Central memory CD8-positive, alpha-beta T cell (primary cell): ENCODE data around the gene CACNA1I.
A peak's percentile ranks its signal among the peaks of the same experiment; 100 is the strongest.

Experiments used
- ATAC-seq: fragments of 150-1000 bp; cut with Tn5 transposase; replicated peaks from 2 replicates; pipeline ENCODE4 v1.10.0; 2022; ENCODE audit warnings: mild to moderate bottlenecking, moderate FRiP score, moderate number of reproducible peaks; ENCODE audit not compliant: poor library complexity, severe bottlenecking; ENCODE audit errors: extremely low read depth
- DNase-seq, 2 donors: peaks; one replicate each; pipeline ENCODE4 v3.0.0; 2021; ENCODE audit warnings: low spot score in 2 of 2
- H3K27ac Mint-ChIP-seq: one replicate; pipeline ENCODE4 v1.8.0; 2022; ENCODE audit warnings: low read depth, mild to moderate bottlenecking, moderate library complexity, mixed read lengths
- H3K27me3 Mint-ChIP-seq: one replicate; pipeline ENCODE4 v1.8.0; 2022; ENCODE audit warnings: mixed read lengths
- H3K36me3 Mint-ChIP-seq: one replicate; pipeline ENCODE4 v1.8.0; 2022; ENCODE audit warnings: mild to moderate bottlenecking, moderate library complexity, mixed read lengths; ENCODE audit not compliant: insufficient read depth
- H3K4me1 Mint-ChIP-seq: one replicate; pipeline ENCODE4 v1.8.0; 2022; ENCODE audit warnings: mixed read lengths
- H3K4me3 Mint-ChIP-seq: one replicate; pipeline ENCODE4 v1.8.0; 2022; ENCODE audit warnings: mild to moderate bottlenecking, moderate library complexity, mixed read lengths
- H3K9me3 Mint-ChIP-seq: one replicate; pipeline ENCODE4 v1.8.0; 2022; ENCODE audit warnings: mixed read lengths

CACNA1I gene

DNA sequence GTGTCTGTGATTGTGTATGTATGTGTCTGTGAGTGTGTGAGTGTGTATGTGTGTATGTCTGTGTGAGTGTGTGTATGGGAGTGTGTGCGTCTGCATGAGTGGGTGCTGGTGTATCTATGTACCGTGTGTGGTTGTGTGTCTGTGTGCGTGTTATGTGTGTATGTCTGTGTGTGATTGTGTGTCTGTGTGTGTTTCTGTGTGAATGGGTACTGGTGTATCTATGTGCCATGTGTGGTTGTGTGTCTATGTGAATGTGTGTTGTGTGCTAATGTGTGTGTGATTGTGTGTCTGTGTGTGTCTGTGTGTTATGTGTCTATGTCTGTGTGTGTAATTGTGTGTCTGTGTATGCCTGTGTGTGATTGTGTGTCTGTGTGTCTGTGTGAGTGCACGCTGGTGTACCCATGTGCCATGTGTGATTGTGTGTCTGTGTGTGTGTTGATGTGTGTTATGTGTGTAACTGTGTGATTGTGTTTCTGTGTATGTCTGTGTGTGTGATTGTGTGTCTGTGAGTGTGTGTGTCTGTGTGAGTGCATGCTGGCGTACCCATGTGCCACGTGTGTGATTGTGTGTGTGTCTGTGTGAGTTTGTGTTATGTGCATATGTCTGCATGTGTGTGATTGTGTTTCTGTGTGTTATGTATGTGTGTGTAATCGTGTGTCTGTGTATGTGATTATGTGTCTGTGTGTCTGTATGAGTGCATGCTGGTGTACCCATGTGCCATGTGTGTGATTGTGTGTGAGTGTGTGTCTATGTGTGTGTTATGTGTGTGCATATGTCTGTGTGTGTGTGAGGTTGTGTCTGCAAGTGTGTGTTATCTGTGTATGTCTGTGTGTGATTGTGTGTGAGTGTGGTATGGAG is 6.8 kb upstream of the CACNA1I start:
- H3K27me3 Mint-ChIP-seq = no peaks in the 10 kb centered on the region
- H3K36me3 Mint-ChIP-seq = peaks cover 2% of the 10 kb centered on the region
- DNase-seq = no peak
- H3K9me3 Mint-ChIP-seq = peaks cover 9% of the 10 kb centered on the region
- ATAC-seq = no peak
- no peak overlapping the region for H3K27ac Mint-ChIP-seq
- H3K4me3 Mint-ChIP-seq = no peak overlapping the region
- peaks cover 6% of the 10 kb centered on the region for H3K4me1 Mint-ChIP-seq

DNA sequence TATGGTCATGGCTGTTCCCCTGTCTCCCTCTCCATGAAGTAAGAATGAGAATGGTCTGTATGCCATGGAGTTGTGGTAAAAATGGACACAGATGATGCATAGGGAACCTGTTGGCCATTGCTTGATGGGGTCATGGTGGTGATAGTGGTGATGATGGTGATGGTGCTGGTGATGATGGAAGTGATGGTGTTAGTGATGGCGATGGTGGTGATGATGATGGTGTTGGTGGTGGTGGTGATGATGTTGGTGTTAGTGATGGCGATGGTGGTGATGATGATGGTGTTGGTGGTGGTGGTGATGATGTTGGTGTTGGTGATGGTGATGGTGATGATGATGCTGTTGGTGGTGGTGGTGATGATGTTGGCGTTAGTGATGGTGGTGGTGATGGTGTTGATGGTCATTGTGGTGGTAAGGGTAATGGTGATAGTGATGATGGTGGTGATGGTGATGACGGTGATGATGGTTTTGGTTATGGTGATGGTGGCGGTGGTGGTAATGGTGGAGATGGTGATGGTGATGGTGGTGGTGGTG is 5.1 kb upstream of the CACNA1I start:
- Mint-ChIP-seq H3K27ac (no peak overlapping the region), H3K4me3 (no peak overlapping the region), H3K27me3 (no peaks in the 10 kb centered on the region), H3K36me3 (peaks cover 2% of the 10 kb centered on the region), H3K9me3 (peaks cover 9% of the 10 kb centered on the region), H3K4me1 (peaks cover 6% of the 10 kb centered on the region)
- ATAC-seq (no peak), DNase-seq (no peak)

DNA sequence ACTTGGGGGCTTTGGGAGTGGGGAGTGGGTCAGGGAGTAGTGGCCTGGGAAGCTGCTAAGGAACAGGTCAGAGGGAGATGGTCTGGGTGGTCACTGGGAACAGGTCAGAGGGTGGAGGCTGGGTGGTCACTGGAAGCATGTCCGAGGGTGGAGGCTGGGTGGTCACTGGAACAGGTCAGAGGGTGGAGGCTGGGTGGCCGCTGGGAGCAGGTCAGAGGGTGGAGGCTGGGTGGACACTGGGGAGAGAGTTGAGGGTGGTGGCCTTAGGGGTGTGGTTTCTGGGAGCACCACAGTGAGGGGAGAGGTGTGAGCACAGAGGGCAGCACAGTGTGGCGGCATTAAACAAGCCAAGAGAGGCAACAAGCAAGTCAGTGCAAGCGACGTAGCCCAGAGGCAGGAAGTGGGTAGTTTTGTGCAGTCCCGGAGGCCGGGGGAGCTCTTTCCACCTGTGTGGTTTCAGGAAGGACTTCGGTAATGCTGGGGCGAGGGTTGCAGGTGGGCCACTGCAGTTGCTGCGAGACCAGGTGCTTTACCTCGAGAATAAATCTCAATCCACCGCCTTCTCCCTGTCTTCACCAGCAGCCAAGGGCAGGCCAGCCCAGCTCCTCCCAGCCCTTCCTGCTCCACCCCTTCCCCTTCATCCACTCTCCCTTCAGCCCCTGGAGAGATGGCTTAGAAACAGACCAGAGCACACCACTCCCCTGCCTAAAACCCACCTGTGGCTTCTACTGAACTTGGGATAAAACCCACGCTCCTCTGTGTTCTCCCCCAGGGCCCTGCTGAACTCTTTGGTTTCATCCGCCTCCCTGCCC is 3.2 kb upstream of the CACNA1I start:
- H3K9me3 Mint-ChIP-seq = peaks cover 9% of the 10 kb centered on the region
- peaks cover 6% of the 10 kb centered on the region for H3K4me1 Mint-ChIP-seq
- H3K36me3 Mint-ChIP-seq = peaks cover 2% of the 10 kb centered on the region
- DNase-seq (peak in 1 of 2 donors; percentile 13), ATAC-seq (peak; percentile 76)
- H3K4me3 Mint-ChIP-seq = peak overlapping the region; percentile 12
- no peak overlapping the region for H3K27ac Mint-ChIP-seq
- no peaks in the 10 kb centered on the region for H3K27me3 Mint-ChIP-seq

DNA sequence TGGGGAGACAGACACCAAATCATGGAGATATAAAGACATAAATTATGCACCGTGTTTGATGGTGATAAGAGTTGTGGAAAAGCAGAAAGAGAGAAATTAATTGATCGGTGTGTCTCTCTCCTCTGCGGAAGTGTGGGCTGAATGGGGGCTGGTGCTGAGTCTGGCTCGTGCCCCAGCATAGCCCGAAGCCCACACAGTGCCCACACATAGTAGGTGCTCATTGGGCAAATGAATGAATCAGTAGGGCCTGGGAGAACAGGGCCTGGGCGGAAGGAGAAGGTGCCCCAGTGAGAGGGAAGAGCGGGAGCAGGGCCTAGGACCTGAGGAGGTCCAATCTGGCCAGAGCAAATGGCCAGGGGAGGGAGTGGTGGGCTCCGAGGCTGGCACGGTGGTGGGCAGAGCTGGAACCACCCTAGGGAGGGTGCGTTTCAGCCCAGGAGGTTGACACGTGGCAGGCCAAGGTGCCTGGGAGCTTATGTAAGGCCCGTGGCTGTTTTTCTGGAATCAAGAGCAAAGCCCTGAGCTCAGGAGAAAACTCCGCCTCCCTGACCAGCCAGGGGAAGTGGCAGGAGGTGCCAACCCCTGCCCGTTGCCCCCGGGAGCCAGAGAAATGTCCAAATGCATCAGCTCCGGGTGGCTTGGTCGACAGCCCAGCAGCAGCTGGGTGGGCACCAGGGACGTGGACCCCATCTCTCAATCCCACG is 2.1 kb upstream of the CACNA1I start:
- Mint-ChIP-seq H3K9me3 (peaks cover 9% of the 10 kb centered on the region), H3K36me3 (peaks cover 2% of the 10 kb centered on the region), H3K27me3 (peaks cover 3% of the 10 kb centered on the region), H3K4me3 (no peak overlapping the region), H3K27ac (no peak overlapping the region), H3K4me1 (peaks cover 6% of the 10 kb centered on the region)
- ATAC-seq = no peak
- no peak for DNase-seq

DNA sequence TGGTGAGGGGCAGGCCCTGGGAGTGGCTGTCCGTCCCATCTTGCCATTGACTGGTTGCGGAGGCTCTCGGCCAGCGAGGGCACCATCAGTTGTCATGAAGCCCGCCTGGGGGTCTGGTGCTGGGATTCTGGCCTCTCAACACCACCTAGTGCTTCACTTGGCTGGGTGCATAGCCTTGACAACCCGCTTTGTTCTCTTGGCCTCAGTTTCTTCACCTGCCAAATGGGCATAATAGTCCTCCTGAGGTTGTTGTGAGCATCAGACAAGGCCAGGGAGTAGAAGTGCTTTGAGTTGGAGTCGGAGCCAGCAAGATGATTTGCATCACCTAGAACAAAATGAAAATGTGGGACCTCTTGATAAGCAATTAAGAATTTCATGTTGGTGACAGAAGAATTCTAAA is 1.5 kb upstream of the CACNA1I start:
- Mint-ChIP-seq H3K4me3 (no peak overlapping the region), H3K36me3 (peaks cover 2% of the 10 kb centered on the region), H3K27ac (no peak overlapping the region), H3K9me3 (peaks cover 9% of the 10 kb centered on the region), H3K27me3 (peaks cover 10% of the 10 kb centered on the region), H3K4me1 (peaks cover 6% of the 10 kb centered on the region)
- ATAC-seq = no peak
- no peak for DNase-seq

DNA sequence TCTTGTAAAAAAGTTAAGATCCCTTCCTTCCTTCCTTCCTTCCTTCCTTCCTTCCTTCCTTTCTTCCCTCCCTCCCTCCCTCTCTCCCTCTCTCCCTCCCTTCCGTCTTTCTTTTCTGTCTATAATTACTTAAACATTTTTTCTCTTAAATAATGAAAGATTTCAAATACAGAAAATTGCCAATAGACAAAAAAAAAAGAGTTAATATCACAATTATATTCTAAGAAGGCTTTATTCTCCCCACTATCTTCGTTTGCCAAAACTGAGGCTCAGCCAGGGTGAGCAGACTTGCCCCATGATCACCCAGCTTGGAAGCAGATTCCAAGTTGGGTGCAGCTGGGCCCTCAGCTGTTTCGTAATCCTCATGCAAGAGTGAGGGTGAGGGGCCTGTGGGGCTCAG is 327 bp upstream of the CACNA1I start:
- ATAC-seq = no peak

DNA sequence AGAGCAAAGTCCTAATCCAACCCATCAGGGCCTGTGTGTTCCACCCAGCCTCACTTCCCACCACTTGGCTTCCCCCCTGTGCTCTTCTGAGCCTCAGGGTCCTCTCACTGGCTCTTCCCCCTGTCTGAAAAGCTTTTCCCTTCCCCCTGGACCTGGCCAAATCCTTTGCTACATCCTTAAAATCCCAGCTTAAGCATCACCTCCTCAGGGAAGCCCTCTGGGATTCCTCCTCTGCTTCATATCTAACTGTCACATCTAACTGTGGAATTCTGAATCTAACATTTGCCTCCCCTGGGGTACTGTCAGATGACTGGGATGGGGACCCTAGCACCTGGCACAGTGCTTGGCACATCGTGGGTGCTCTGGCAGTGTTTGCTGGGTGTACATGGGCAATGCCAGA is 985 bp downstream of the CACNA1I start:
- Mint-ChIP-seq H3K36me3 (no peaks in the 10 kb centered on the region), H3K4me1 (peaks cover 6% of the 10 kb centered on the region), H3K27me3 (peaks cover 10% of the 10 kb centered on the region), H3K9me3 (no peaks in the 10 kb centered on the region), H3K4me3 (no peak overlapping the region), H3K27ac (no peak overlapping the region)
- DNase-seq = no peak
- ATAC-seq = no peak

More for the DNA sequence above, 327 bp upstream of the CACNA1I start:
- H3K9me3 Mint-ChIP-seq = peaks cover 8% of the 10 kb centered on the region
- H3K27ac Mint-ChIP-seq = no peak overlapping the region
- peaks cover 2% of the 10 kb centered on the region for H3K36me3 Mint-ChIP-seq
- no peak for DNase-seq
- H3K4me1 Mint-ChIP-seq = peaks cover 6% of the 10 kb centered on the region
- peaks cover 10% of the 10 kb centered on the region for H3K27me3 Mint-ChIP-seq
- H3K4me3 Mint-ChIP-seq = no peak overlapping the region

DNA sequence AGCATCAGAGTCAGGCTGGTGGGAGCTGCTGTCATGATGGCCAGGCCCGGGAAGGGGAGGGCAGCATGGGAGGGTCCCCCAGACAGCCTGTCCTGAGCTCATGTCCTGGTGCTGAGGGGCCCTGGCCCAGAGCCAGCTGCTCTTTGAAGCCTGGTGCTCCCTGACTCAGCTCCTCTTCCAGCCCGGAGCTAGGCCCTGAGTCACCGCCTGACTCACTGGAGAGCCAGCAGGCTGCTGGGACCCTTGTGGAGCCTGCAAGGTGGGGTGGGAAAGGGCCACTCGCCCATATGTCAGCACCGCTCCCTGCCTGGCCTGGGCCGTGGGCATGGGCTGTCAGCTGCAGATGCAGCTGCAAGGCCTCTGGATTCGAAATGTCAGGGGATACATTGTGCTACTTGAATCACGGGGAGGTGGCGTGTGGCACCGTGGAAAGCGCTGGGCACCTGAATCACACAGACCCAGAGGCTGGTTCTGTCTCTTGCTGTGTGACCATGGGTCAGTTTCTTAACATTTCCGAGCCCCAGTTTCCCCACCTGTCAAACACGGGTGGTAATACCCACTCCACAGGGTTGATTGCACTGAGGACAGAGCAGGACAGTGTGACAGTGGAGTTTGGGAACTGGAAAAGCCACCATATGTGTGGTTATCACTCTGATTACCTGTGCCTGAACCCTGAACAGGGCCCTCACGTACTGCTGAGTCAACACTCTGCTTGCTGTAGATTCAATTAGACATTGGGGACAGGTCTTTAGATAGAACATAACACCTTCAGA is 4.4 kb downstream of the CACNA1I start:
- DNase-seq (no peak), ATAC-seq (no peak)
- no peak overlapping the region for H3K4me3 Mint-ChIP-seq
- no peaks in the 10 kb centered on the region for H3K4me1 Mint-ChIP-seq
- H3K36me3 Mint-ChIP-seq = no peaks in the 10 kb centered on the region
- no peak overlapping the region for H3K27ac Mint-ChIP-seq
- no peaks in the 10 kb centered on the region for H3K9me3 Mint-ChIP-seq
- peaks cover 23% of the 10 kb centered on the region for H3K27me3 Mint-ChIP-seq

DNA sequence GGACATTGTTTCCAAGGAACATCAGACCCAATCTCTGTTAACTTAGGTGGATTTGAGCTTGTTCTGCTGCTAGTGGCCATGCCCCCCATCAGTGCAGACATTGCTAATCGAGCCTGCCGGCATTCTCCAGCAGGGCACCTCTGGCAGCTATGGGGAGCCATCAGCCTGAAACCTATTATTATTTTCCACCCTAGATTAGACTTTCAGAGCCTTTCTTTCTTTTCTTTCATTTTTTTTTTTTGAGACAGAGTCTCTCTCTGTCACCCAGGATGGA is 4.9 kb downstream of the CACNA1I start:
- Mint-ChIP-seq H3K27me3 (peaks cover 23% of the 10 kb centered on the region), H3K4me3 (no peak overlapping the region), H3K9me3 (no peaks in the 10 kb centered on the region), H3K36me3 (no peaks in the 10 kb centered on the region), H3K4me1 (no peaks in the 10 kb centered on the region), H3K27ac (no peak overlapping the region)
- DNase-seq (no peak), ATAC-seq (no peak)

DNA sequence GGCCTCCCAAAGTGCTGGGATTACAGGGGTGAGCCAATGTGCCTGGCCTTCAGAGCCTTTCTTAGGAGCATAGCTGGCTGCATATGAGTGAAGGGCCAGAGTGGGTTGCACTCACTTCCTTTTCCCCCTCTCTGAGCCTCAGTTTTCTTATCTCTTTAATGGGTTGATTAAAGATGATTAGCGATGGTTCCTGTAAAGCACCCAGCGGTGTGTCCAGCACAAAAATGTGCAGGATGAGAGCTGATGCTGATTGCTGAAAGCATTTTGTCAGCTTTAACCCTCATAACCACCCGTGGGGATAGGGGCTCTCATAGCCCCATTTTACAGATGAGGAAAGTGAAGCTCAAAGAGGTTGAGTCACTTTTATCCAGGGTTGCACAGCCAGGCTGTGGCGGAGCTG is 5.5 kb downstream of the CACNA1I start:
- no peak for ATAC-seq
- no peaks in the 10 kb centered on the region for H3K4me1 Mint-ChIP-seq
- DNase-seq = no peak
- no peak overlapping the region for H3K27ac Mint-ChIP-seq
- peaks cover 23% of the 10 kb centered on the region for H3K27me3 Mint-ChIP-seq
- H3K9me3 Mint-ChIP-seq = no peaks in the 10 kb centered on the region
- H3K4me3 Mint-ChIP-seq = no peak overlapping the region
- no peaks in the 10 kb centered on the region for H3K36me3 Mint-ChIP-seq

DNA sequence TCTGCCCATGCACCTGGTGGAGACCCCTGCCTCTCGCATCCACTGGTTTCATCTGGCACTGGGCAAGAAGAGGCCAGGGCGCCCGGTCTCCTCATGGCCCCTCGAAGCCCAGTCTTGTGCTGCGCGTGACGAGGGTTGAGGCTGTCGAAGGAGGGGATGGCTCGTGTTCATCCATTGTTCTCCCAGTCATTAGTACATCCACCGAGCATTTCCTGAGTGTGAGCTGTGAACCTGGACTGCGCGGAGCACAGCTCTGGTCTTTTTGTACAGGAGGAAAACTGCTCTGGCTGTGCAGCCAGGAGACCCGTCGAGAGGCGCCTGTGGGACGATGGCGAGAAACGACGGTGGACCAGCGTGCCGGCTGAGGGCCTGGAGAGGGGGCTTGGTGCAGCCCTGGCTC is 6.8 kb downstream of the CACNA1I start:
- DNase-seq (no peak), ATAC-seq (no peak)
- Mint-ChIP-seq H3K27ac (no peak overlapping the region), H3K4me3 (no peak overlapping the region), H3K36me3 (no peaks in the 10 kb centered on the region), H3K9me3 (no peaks in the 10 kb centered on the region), H3K27me3 (peaks cover 23% of the 10 kb centered on the region), H3K4me1 (no peaks in the 10 kb centered on the region)

DNA sequence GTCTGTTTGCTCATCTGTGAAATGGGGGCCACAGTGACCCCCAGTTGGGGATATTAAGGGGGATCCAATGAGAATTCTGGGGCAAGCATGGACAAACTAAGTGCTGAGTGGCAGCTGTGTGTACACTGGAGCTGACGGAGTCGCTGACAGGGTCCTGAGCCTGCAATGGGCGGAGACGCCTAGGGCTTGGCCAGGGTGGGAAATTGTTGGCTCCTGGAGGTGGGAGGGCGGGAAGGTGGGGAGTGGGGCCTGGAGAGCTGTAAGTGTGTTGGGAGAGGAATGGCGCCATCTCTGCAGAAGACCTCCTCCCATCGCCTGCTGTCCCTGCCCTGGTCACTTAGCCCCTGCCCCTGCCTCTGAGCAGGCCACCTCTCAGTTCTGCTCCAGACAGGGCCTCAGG is 7.3 kb downstream of the CACNA1I start:
- Mint-ChIP-seq H3K9me3 (peaks cover under 1% of the 10 kb centered on the region), H3K4me3 (no peak overlapping the region), H3K36me3 (no peaks in the 10 kb centered on the region), H3K4me1 (no peaks in the 10 kb centered on the region), H3K27ac (no peak overlapping the region), H3K27me3 (peaks cover 23% of the 10 kb centered on the region)
- no peak for DNase-seq
- ATAC-seq = no peak
